Muscle of arm (tissue), 12 donors: Measurements from ENCODE around the gene ITGB2. TPM values are rescaled to one million over a fixed set of nuclear protein-coding genes. Genes with fewer than 3 reads are reported as not detected.

Source experiments
- DNase-seq: peaks from one replicate; pipeline ENCODE4 v3.0.0-alpha.2; 2013
- polyA plus RNA-seq, 12 donors: library from polyadenylated mRNA; unstranded; fragments of 120-200 nt; gene quantifications; one replicate each; pipeline ENCODE4 v1.2.1, GENCODE V29; 2013; ENCODE audit not compliant: insufficient read length in 12 of 12

ITGB2 gene
- polyA plus RNA-seq, 12 donors: 6.6 to 27.9 (median 9.8) TPM; not detected in 1

- no peak for DNase-seq
These were observed 49.8 kb downstream of the ITGB2 start for GRCh38 chr21:44870748-44871495.

- no peak for DNase-seq
These were observed 50.6 kb downstream of the ITGB2 start for GRCh38 chr21:44869781-44870747.

- DNase-seq: no peak
These were observed 52.0 kb downstream of the ITGB2 start for GRCh38 chr21:44868707-44869106.

GRCh38 chr21:44867999-44868700 is 52.5 kb downstream of the ITGB2 start:
- DNase-seq: no peak

- DNase-seq: no peak
These were observed 53.2 kb downstream of the ITGB2 start for GRCh38 chr21:44867464-44867863.

- no peak for DNase-seq
These were observed 53.9 kb downstream of the ITGB2 start for GRCh38 chr21:44866780-44867179.

GRCh38 chr21:44865561-44866280 is 55.0 kb downstream of the ITGB2 start:
- no peak for DNase-seq

- no peak for DNase-seq
These were observed 57.6 kb downstream of the ITGB2 start for GRCh38 chr21:44862869-44863685.

GRCh38 chr21:44858791-44859190 is 61.9 kb downstream of the ITGB2 start:
- DNase-seq: no peak

- no peak for DNase-seq
These were observed 62.4 kb downstream of the ITGB2 start for GRCh38 chr21:44858291-44858690.

- DNase-seq: no peak
These were observed 63.4 kb downstream of the ITGB2 start for GRCh38 chr21:44857127-44857892.

GRCh38 chr21:44856131-44856530 is 64.6 kb downstream of the ITGB2 start:
- no peak for DNase-seq

GRCh38 chr21:44855572-44855971 is 65.1 kb downstream of the ITGB2 start:
- DNase-seq: no peak

- DNase-seq: no peak
These were observed 65.8 kb downstream of the ITGB2 start for GRCh38 chr21:44854664-44855446.

- DNase-seq: no peak
These were observed 66.4 kb downstream of the ITGB2 start for GRCh38 chr21:44854391-44854663.

- no peak for DNase-seq
These were observed 66.9 kb downstream of the ITGB2 start for GRCh38 chr21:44853601-44854390.

- no peak for DNase-seq
These were observed 69.6 kb downstream of the ITGB2 start for GRCh38 chr21:44850905-44851657.
